Measurements from ENCODE around the gene FBXO48.

FBXO48 gene

DNA sequence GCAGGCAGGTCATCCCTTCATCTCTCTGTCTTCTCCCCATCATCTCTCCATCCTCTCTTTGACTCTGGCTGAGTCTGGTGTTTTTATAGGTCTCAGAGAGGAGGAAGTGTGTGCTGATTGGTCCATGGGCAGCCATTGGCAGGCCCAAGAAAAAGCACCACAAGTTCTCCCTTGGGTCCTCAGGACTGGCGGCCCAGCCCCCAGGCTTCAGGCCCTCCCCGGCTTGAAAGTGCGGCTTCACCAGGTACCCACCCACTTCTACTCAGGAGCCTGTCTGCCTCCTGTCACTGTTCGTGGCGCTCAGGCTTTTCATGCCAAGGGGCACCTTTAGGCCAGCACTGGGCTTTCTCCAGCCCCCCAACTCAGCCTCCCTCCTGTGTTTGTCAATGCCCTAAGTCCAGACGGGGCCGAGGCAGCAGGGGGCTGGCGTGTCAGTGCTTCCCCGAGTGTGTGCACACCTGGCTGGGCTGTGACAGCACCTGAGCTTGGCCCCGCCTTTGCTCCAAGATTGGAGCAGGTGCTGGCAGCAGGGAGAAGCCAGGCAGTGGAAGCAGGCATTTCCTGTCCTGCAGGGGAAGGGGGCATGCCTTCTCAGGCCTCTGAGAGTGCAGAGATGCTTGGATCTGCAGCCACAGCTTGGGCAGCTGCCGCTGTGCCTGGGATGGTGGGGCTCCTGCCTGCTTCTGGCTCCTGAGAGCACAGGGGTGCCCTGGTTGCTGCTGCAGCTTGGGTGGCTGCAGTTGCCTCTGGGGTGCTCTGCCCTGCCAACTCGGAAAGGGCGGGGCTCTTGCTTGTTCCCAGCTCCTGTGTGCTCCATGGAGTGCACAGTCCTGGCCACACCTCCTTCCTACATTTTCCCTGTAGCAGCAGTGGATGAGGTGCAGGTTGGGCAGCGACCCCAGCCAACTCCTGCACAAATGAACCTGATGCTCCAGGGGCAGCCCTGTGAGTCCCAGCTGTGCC, 34.1 kb downstream of the FBXO48 start:
- no peak for DNase-seq

DNA sequence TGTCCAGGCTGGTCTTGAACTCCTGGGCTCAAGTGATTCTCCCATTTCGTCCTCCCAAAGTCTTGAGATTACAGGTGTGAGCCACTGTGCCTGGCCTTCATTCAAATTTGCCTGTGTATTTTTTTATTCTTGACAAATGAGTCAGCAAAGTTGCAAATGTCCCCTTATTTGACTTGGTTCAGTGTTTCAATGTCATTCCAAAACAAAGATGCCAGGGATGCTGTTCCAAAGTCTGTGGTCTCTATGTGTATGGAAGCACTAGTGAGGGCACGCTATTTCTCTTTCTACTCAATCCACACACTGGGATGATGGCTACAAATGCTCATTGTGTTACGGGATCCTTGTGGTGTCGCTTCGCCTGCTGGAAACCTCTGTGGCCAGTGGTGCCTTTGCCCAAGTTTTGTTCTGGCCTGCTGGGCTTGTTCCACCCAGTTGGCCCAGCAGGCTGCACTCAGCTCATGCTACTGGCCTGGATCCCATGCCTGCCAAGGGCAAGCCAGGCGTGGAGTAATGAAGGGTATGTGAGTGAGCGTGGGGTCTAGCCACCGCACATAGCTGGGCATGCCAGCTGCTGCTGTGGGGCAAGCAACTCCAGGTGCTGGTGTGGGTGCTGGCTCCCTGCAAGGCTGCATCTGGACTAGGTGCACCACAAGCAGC, 35.6 kb downstream of the FBXO48 start:
- no peak for DNase-seq

DNA sequence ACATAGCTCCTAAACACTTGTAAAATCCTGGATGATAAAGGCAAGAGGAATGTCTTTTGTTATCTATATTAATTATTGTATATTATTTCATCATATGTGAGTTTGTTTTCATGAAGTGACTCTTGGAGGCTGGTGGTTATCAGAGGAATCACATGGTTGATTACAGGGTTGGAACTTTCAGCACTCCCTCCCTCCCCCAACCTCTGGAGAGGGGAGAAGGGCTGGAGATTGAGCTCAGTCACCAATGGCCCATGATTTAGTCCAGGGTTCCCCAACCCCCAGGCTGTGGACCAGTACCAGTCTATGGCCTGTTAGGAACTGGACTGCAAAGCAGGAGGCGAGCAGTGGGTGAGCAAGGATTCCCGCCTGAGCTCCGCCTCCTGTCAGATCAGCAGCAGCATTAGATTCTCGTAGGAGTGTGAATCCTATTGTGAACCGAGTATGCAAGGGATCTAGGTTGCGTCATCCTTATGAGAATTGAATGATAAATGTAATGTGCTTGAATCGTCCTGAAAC, 37.7 kb downstream of the FBXO48 start:
- no peak for DNase-seq

DNA sequence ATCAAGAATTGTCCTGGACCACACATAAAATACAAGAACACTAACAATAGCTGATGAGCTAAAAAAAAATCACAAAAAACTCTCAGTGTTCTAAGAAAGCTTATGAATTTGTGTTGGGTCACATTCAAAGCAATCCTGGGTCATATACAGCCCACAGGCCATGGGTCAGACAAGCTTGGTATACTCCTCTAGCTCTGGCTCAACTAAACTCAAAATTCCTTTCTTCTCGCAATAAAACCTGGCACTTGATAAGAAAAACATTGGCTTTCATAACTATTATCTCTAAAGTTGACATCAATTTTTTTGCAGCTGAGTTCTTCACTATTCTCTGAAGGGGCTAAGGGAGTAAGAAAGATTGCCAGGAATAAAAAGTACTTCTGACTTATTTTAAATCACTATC, 38.3 kb downstream of the FBXO48 start:
- no peak for DNase-seq

DNA sequence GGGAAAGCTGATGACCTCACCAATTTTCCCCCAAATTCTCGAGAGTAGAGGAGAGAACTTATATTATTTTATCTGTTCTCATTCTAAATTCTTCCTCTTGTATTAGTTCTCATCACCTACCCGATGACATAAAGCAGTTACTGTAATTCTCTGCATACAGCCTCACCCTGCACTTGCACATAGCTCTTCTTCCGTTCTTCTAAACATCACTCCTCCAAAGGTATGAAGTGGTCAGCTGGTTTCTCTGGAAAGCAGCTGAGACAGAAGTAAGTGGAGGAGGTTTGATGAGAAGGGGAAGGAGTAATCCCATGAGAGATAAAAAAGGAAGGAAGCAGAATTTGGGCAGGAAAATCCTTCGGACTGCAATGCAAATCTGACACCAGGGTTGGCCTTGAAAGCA, 39.0 kb downstream of the FBXO48 start:
- no peak for DNase-seq

DNA sequence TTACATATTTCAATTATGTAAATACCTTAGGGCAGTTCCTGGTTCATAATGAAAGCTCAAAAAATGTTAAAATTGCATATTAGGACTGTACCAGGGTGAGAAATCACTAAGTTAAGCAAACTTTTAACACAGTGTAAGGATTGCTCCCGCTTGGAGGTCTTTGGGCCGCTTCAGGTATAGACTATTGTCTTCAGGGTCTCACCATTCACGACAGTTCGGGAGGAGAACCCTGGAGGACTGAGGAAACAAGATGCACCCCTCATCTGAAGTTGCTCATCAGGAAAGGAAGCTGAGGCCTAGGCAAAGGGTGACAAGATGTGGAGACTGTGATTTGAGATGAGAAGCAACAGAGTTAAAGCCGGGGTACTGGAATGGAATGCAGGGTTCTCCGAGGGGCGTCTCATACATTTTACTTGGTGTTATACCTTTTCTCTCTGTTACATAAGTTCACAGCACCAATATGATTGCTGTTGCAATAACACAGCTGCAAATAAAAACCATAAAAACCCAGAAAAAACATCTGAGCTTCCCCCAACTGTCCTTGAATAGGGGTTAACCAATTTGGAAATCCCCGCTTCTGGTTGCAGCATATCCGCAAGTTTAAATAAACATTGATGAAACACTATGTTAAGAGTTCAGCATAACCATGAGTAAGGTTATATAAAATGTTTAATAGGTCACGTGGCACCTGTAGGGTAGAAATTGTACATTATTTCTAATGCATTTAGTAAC, 40.1 kb downstream of the FBXO48 start:
- no peak for DNase-seq

DNA sequence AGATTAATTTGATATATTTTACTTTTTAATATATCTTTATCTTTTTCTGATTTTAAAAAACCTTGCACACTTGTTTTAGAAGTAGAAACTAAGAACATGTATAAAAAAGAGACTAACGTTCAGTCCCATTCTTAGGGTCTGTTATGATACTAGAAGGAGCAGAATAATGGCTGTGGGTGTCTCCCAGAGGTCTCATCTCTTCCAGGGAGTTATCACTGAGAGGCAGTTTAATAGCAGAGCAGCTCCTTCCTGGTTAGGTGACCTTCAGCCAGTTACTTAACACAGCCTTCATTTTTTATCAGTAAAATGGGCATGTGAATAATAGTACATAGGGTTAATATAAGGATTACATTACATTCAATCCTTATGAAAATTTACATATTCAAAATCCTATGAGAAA, 40.6 kb downstream of the FBXO48 start:
- DNase-seq, result no peak

DNA sequence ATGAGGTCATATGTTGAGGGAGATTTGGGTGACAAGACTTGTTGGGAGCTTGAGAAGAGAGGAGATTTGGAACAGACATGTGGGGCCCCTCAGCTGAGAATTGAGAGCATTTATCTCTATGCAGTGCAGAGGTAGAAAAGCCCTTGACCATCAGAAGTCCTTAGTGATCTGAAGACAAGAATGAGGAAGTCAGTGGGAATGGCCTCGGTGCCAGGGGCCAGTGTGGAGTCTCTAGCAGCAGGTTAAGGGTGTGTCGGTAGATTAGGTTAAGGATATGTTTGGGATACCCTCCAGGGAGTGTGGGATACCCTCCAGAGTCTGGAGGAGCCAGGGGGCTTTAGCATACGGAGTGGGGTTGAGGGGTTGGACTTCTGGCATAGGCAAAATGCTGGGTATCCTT, 41.6 kb downstream of the FBXO48 start:
- no peak for DNase-seq

DNA sequence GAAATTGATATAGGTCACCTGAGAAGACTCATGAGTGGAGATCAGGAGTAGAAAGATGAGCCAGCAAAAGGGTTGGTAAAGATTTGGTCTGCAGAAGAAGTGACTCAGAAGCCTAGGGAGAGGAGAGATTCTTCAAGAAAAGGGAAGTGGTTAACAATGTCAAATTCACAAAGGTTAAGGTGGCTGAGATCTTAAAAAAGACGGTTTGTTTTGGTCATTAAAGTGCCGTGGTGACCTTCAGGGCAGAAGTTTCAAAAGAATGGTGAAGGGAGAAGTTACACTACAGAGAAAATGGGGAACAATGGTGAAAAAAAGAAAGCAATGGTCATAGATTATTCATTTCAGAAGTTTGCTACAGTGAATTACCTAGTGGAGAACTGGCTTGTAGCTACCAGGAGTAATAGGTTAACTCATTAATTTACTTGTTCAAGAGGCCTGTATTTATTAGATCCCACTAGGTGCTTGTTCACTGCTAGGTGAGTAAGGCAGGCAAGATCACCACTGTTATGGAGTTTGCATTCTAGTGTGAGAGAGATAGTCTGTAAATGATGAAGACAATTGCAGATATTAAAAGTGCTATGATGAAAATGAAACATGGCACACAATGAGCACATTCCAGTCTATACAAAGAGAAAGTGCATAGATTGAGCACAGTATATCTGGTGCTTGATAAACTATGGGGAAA, 43.0 kb downstream of the FBXO48 start:
- no peak for DNase-seq

DNA sequence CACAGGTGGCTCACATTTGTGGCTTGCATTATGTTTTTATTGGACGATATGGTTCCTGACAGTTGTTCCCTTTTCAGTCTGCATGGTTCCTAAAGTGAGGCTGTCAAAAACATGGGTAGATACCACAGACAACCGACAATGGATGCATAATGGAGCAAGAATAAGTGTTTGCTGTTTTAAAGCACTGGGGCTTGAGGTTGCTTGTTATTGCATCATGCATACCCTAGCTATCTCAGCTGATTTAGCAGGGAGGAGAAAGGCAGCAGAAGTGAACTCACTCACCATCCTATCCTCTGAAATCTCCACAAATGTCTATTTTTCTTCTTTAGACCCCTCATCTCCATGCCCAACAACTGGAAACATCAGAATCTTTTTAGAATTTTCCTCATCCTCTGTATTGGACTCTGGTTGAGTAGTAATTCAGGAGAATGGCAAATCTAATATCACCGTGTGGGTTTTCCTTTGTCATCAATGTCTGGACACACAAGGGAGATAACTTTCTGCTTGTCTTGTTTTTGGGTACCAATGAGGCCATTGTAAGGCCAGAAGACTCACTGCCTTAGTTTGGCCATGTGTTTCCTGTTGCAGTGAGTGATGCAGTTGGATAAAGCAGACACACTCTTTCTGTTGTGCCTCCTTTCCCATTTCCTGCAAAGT, 46.7 kb downstream of the FBXO48 start:
- no peak for DNase-seq

DNA sequence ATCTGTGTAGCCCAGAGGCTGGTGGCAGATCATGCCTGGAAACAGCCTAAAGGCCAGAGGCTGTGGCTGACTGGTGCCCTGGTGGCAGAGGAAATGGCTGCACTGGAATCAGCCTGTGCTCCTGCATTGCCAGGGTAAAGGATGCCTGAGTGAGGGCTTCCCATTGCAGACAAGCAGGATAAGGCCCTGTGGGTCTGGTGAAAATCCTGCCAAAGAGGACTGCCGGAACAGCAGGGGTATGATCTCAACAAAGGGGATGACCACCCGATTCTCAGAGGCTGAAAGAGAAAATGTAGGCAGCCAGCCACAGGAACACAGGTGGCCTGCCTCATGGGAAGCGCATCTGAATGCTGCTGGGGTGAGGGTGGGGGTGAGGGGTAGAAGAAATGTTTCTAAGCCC, 48.2 kb downstream of the FBXO48 start:
- no peak for DNase-seq

DNA sequence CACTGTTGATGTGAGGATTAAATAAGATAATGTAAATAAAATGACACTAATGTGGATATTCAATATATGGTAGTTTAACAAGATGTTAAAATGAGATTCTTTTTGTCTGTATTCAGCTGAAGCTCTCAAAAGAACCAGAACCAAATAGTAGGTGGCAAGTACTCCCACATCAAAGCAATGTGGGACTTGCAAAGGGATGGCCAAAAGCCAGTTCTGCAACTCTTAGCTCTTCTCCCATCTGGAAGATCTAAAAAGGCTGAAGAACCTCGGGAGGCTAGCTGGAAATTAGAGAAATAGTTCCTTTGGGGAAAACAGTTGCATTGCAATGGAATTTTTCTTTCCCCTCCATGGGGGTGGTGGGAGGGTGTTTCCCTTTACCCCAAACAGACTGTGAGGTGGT, 48.7 kb downstream of the FBXO48 start:
- no peak for DNase-seq

DNA sequence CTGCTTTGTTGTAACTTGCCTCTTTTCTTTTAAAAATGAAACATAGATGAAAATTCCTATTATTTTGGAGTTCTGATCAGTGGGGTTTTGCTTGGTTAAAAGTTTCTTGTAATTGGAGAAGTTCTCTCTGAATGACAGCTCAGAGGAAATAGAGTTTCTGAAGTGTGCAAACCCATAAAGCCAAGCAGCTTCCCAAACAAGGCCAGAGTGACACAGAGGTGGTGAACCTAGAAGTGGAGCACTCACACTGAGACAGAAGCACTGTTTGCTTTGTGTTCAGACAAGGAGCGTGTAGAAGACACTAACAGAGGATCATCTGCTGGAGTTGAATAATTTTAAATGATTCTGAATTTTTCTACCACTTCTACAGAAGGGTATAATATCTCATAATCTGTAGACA, 49.2 kb downstream of the FBXO48 start:
- DNase-seq, result no peak

DNA sequence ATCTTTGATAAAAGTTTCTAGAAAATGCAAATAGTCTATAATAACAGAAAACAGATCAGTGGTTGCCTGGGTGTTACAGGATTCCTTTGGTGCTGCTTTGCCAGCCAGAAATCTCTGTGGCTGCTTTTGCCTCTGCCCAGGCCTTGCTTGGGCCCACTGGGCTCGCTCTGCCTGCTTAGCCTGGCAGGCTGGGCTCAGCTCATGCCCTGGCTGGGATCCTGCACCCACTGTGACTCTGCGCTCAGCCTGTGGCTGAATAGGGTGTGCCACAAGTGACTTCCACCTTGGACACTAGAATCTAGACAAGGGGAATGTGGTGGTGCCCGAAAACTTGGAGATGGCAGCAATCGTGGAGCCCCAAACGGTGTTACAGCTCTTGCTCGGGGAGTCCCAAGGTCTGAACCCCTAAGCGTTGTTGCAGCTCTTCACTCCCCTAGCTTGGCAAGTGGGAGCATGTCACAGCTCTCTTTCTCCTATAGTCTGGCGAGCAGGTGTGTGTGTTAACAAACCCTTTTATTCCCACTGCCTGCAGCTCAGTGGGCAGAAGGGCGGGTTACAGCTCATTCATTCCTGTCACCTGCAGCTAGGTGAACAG, 50.9 kb downstream of the FBXO48 start:
- DNase-seq, result no peak

DNA sequence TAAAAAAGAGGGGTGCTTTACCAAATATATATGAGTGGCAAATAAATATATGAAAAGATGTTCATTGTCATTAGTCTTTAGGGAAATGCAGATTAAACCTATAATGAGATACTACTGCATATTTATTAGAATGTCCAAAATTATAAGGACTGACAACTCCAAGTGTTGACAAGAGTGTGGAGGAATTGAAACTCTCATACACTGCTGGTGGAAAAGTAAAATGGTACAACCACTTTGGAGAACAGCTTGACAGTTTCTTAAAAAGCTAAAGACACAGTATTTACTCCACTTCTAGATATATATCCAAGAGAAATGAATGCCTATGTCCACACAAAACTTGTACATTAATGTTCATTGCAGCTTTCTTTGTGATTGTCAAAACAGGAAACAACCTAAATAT, 51.6 kb downstream of the FBXO48 start:
- DNase-seq, result no peak

DNA sequence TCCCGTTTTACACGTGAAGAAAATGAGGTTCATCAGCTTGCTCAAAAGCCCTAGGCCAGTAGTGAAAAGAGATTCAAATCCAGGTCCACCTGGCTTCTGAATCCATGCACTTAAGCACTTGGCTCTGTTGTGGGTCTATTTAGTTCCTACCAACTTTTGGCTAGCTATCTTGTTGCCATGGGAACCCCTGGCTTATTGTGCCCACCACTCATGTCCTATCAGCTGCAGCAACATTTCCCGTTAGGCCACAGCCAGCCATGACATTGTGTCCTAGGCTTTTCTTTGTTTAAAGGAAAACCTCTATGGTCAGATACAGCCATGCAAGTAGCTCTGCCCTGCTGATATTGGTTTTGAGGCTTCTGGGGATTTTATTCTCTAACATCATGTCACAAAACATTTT, 52.2 kb downstream of the FBXO48 start:
- no peak for DNase-seq

DNA sequence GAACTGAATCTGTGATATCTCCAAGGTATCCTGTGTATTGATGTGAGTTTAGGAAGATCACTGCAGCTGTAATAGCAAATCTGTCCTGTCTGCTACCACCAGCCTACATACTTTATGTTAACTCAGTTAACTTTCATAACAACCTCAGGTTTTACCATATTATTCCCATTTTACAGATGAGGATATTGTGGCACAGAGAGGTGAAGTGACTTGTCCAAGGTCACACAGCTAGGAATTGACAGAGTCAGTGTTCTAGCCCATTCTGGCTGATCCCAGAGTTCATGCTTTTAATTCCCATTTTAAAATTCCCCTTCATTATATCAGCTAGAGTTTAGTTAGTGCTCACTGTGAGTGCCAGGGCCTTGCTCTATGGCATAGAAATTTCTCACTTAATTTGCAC, 52.6 kb downstream of the FBXO48 start:
- no peak for DNase-seq

DNA sequence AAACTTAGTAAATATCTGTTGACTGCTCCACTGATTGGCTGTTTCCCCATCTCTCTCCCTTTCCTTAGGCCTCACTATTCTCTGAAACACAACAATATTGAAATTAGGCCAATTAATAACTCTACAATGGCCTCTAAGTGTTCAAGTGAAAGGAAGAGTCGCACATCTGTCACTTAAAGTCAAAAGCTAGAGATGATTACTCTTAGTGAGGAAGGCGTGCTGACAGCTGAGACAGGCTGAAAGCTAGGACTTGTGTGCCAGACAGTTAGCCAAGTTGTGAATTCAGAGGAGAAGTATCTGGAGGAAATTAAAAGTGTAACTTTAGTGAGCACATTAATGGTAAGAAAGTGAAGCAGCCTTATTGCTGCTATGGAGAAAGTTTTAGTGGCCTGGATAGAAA, 53.6 kb downstream of the FBXO48 start:
- DNase-seq, result no peak

DNA sequence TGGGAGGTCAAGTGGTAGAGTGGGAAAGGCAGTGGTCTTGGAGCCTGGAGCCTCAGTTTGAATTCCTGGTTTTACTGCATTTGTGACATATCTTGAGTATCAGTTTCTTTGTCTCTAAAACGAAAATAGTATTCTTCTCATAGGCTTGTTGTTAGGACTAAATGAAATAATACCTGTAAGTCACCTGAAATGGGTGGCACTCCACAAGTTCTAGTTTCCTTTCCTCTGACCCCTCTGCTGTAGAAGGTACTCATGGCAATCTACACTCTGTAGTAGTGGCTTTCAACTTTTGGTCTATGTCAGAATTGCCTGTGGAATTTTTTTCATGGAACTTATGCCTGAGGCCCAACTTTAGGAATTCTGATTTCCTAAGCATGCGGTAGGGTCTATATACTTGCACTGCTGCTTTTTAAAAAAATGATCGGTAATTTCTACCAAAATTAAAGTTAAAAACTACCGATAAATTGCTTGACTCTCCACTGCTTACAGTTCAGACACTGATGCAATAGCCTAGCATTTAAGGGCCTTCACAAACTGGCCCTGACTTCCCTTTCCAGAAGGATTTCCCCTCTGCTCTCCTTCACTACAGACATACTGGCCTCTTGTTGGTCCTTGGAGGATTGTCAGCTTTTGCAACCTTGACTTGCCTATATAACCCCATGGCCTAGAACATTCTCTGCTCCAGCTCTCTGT, 54.8 kb downstream of the FBXO48 start:
- no peak for DNase-seq

DNA sequence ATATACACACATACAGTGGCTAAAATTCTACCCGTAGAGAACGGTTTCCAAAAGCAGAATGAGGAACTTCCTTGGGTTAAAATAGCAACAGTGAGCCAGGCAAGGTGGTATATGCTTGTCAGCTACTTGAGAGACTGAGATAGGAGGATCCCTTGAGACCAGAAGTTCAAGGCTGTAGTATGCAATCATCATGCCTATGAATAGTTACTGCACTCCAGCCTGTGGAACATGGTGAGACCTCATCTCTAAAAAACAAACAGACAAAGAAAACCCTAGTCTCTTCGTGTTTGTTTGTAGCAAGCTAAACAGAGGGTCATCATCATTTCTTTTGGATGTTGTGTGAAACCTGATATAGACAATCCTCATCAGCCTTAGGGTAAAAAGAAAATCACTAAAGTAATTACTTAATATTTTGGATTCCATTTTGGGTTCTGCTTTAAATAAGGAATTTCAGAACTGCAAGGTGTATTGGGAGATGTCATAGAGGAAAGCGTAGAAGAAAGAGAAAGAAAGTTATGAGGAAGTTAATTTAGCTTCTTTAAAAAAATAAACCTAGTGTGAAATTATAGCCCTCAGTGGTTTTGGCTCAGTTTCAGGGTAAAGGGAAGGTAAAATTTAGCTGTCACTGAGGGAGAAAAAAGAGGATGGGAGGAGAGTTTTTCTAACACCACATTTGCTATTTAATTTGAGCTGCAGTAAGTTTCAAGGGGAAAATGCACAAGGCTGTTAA, 55.5 kb downstream of the FBXO48 start:
- no peak for DNase-seq
